H1 (cell line): ENCODE results near the gene REPS2. TPM values are rescaled to one million over a fixed set of nuclear protein-coding genes. Genes with fewer than 3 reads are reported as not detected.
A peak's percentile ranks its signal among the peaks of the same experiment; 100 is the strongest.

Source experiments
- CTCF ChIA-PET: fragments of 300-600 bp; sonication (Branson Sonifier 250); formaldehyde crosslinking; loops from one replicate; lab custom pipeline; 2021; ENCODE audit not compliant: partially characterized antibody; lab: Charles Lee
- POLR2A ChIA-PET: fragments of 300-600 bp; sonication (Branson Sonifier 250); formaldehyde crosslinking; loops from one replicate; lab custom pipeline; 2021; ENCODE audit warnings: inconsistent platforms; ENCODE audit not compliant: partially characterized antibody; lab: Charles Lee
- DNase-seq, 2 experiments: peaks; one replicate each; pipeline versions ENCODE4 v3.0.0 to v3.0.0-alpha.2; 2010 to 2022; ENCODE audit warnings: low spot score in 2 of 2, low read depth in 1 of 2, mixed read lengths in 1 of 2
- FAIRE-seq: peaks from 2 replicates; lab custom pipeline; 2011; peaks lifted over from hg19 to GRCh38; lab: Jason Lieb, UNC
- H2AFZ ChIP-seq: 2 replicates; pipeline ENCODE4 v1.8.1; 2012; ENCODE audit warnings: low read length, inconsistent platforms
- H2AK5ac ChIP-seq: 2 replicates; pipeline ENCODE4 v1.6.1; 2013; ENCODE audit warnings: low read depth, low read length
- H2BK120ac ChIP-seq: replicated peaks from 2 replicates; pipeline ENCODE3; 2013; ENCODE audit warnings: low read depth, low read length, inconsistent platforms
- H2BK12ac ChIP-seq: 2 replicates; pipeline ENCODE4 v1.6.1; 2013; ENCODE audit warnings: low read depth, low read length
- H2BK15ac ChIP-seq: 2 replicates; pipeline ENCODE4 v1.6.1; 2013; ENCODE audit warnings: low read length
- H2BK20ac ChIP-seq: 2 replicates; pipeline ENCODE4 v1.6.1; 2013; ENCODE audit warnings: low read length
- H2BK5ac ChIP-seq: 2 replicates; pipeline ENCODE4 v1.6.1; 2013; ENCODE audit warnings: low read depth, low read length
- H3K14ac ChIP-seq: 2 replicates; pipeline ENCODE4 v1.6.1; 2013; ENCODE audit warnings: inconsistent platforms; ENCODE audit not compliant: insufficient read length
- H3K18ac ChIP-seq: 2 replicates; pipeline ENCODE4 v1.6.1; 2013; ENCODE audit warnings: low read length; ENCODE audit errors: extremely low read depth
- H3K23ac ChIP-seq: 2 replicates; pipeline ENCODE4 v1.6.1; 2013; ENCODE audit warnings: inconsistent platforms; ENCODE audit not compliant: insufficient read length
- H3K23me2 ChIP-seq: 2 replicates; pipeline ENCODE4 v1.6.1; 2013; ENCODE audit warnings: low read depth, low read length
- H3K27ac ChIP-seq: 2 replicates; pipeline ENCODE4 v1.6.1; 2011; ENCODE audit warnings: low read depth, low read length, inconsistent platforms
- H3K27me3 ChIP-seq, 4 experiments: replicated peaks in 1 of 4; 1 replicate in 1 of 4; 2 replicates in 3 of 4; pipeline versions ENCODE4 v1.6.1 to v1.8.1; 2011 to 2013; ENCODE audit warnings: low read length in 3 of 4, mild to moderate bottlenecking in 3 of 4, inconsistent platforms in 2 of 4, mixed read lengths in 2 of 4, moderate library complexity in 1 of 4; ENCODE audit not compliant: control insufficient read depth in 3 of 4, insufficient read depth in 3 of 4; ENCODE audit errors: extremely low read depth in 1 of 4
- H3K36me3 ChIP-seq, 4 experiments: 2 replicates each; pipeline versions ENCODE4 v1.6.1 to v1.8.1; 2011 to 2013; ENCODE audit warnings: mild to moderate bottlenecking in 4 of 4, low read length in 3 of 4, moderate library complexity in 2 of 4, control low read depth in 1 of 4, inconsistent platforms in 1 of 4; ENCODE audit not compliant: insufficient read depth in 4 of 4, control insufficient read depth in 2 of 4
- H3K4ac ChIP-seq: replicated peaks from 2 replicates; pipeline ENCODE3; 2013; ENCODE audit warnings: low read length, low read depth, mixed read lengths, inconsistent platforms; ENCODE audit not compliant: insufficient read length
- H3K4me1 ChIP-seq, 4 experiments: replicated peaks in 1 of 4; 1 replicate in 1 of 4; 2 replicates in 3 of 4; pipeline versions ENCODE4 v1.6.1 to v1.8.1; 2011 to 2013; ENCODE audit warnings: low read length in 3 of 4, inconsistent platforms in 2 of 4, mixed read lengths in 1 of 4; ENCODE audit not compliant: insufficient read depth in 4 of 4, control insufficient read depth in 3 of 4
- H3K4me2 ChIP-seq, 2 experiments: 2 replicates each; pipeline versions ENCODE4 v1.6.1 to v1.8.1; 2011 to 2013; ENCODE audit warnings: low read depth in 2 of 2, low read length in 2 of 2, control low read depth in 1 of 2, inconsistent platforms in 1 of 2, mild to moderate bottlenecking in 1 of 2; ENCODE audit not compliant: insufficient read depth in 1 of 2
- H3K4me3 ChIP-seq, 4 experiments: fragments of 200-600, 300-600 bp in 1 of 4; sonication (generic), shearing (Covaris generic), sonication (Bioruptor Twin) in 1 of 4; 2 replicates each; pipeline versions ENCODE4 v1.5.1 to v1.8.1; 2011 to 2016; ENCODE audit warnings: low read length in 4 of 4, low read depth in 3 of 4, control low read depth in 2 of 4, inconsistent platforms in 2 of 4, mild to moderate bottlenecking in 2 of 4, mixed read lengths in 1 of 4, moderate library complexity in 1 of 4; ENCODE audit not compliant: insufficient read depth in 2 of 4; ENCODE audit errors: extremely low read depth in 1 of 4
- H3K56ac ChIP-seq: replicated peaks from 2 replicates; pipeline ENCODE3; 2013; ENCODE audit warnings: low read depth, mild to moderate bottlenecking, mixed read lengths, low read length, inconsistent platforms; ENCODE audit not compliant: insufficient read length
- H3K79me1 ChIP-seq: 2 replicates; pipeline ENCODE4 v1.6.1; 2013; ENCODE audit warnings: low read depth, low read length, control low read depth
- H3K79me2 ChIP-seq, 2 experiments: 2 replicates each; pipeline versions ENCODE4 v1.6.1 to v1.8.1; 2012 to 2013; ENCODE audit warnings: low read length in 2 of 2, mild to moderate bottlenecking in 2 of 2, inconsistent platforms in 1 of 2; ENCODE audit not compliant: insufficient read depth in 2 of 2, control insufficient read depth in 1 of 2
- H3K9ac ChIP-seq, 4 experiments: replicated peaks in 1 of 4; 1 replicate in 1 of 4; 2 replicates in 3 of 4; pipeline versions ENCODE4 v1.6.1 to v1.8.1; 2011 to 2013; ENCODE audit warnings: low read depth in 3 of 4, low read length in 3 of 4, control low read depth in 2 of 4, mild to moderate bottlenecking in 2 of 4, moderate library complexity in 2 of 4, inconsistent platforms in 1 of 4; ENCODE audit errors: extremely low read depth in 1 of 4
- H3K9me3 ChIP-seq, 2 experiments: 2 replicates each; pipeline versions ENCODE4 v1.6.1 to v1.8.1; 2012 to 2013; ENCODE audit warnings: mild to moderate bottlenecking in 2 of 2, moderate library complexity in 2 of 2, control low read depth in 1 of 2, inconsistent platforms in 1 of 2, low read depth in 1 of 2, low read length in 1 of 2, mixed read lengths in 1 of 2; ENCODE audit not compliant: insufficient read depth in 2 of 2
- H4K20me1 ChIP-seq, 2 experiments: replicated peaks in 1 of 2; 2 replicates each; pipeline versions ENCODE3 to v1.8.1; 2011 to 2013; ENCODE audit warnings: inconsistent platforms in 2 of 2, low read length in 2 of 2, mild to moderate bottlenecking in 1 of 2; ENCODE audit not compliant: insufficient read depth in 2 of 2, control insufficient read depth in 1 of 2
- H4K5ac ChIP-seq: 2 replicates; pipeline ENCODE4 v1.6.1; 2013; ENCODE audit warnings: low read length, low read depth, mixed read lengths, inconsistent platforms; ENCODE audit not compliant: insufficient read length
- H4K8ac ChIP-seq: 2 replicates; pipeline ENCODE4 v1.8.0; 2013; ENCODE audit warnings: mild to moderate bottlenecking, moderate library complexity, low read length, inconsistent platforms; ENCODE audit not compliant: insufficient read depth; ENCODE audit errors: extremely low read depth
- H4K91ac ChIP-seq: replicated peaks from 2 replicates; pipeline ENCODE3; 2013; ENCODE audit warnings: low read length, mixed read lengths, inconsistent platforms; ENCODE audit not compliant: insufficient read length
- CREB1 ChIP-seq: IDR thresholded peaks from 2 replicates; pipeline ENCODE4 v1.6.1; 2012; ENCODE audit warnings: inconsistent platforms
- KDM5A ChIP-seq: fragments of 200-600 bp; IDR thresholded peaks from 2 replicates; pipeline ENCODE4 v1.7.1; 2012; ENCODE audit warnings: mild to moderate bottlenecking, low read length, inconsistent platforms, mixed read lengths
- SIX5 ChIP-seq: IDR thresholded peaks from 2 replicates; pipeline ENCODE4 v1.6.1; 2011; ENCODE audit warnings: mild to moderate bottlenecking, low read depth, low read length
- SP2 ChIP-seq: IDR thresholded peaks from 2 replicates; pipeline ENCODE4 v1.6.1; 2012; ENCODE audit warnings: mild to moderate bottlenecking, low read length, inconsistent platforms
- SRF ChIP-seq: IDR thresholded peaks from 2 replicates; pipeline ENCODE4 v1.6.1; 2011; ENCODE audit warnings: mild to moderate bottlenecking, low read depth, low read length, moderate library complexity
- WGBS, 2 experiments: shearing (Covaris generic) in 1 of 2; methylation state at CpG; one replicate each; pipeline versions ENCODE4 v1.1.6 to v1.1.7; 2013 to 2015; ENCODE audit warnings: low lambda C conversion rate in 2 of 2, mixed read lengths in 2 of 2, inconsistent platforms in 1 of 2, low coverage in 1 of 2, missing lambda C conversion rate in 1 of 2; ENCODE audit not compliant: insufficient replicate concordance in 2 of 2, insufficient coverage in 1 of 2, insufficient read length in 1 of 2; ENCODE audit errors: extremely low coverage in 1 of 2, missing lambda C conversion rate in 1 of 2; 5-methylcytosine and 5-hydroxymethylcytosine counted together
- polyA plus RNA-seq, 7 experiments: library from polyadenylated mRNA; depleted of rRNA in 3 of 7; stranded (reverse) in 5 of 7; unstranded in 2 of 7; fragments of >200 nt in 5 of 7; fragments of 200-250 nt in 2 of 7; gene quantifications; 1 replicate in 5 of 7; 2 replicates in 1 of 7; 4 replicates in 1 of 7; pipeline versions ENCODE4 v1.2.1 to v1.2.3, GENCODE V29; 2011 to 2013; ENCODE audit warnings: missing spikeins in 2 of 7, mixed read lengths in 2 of 7
- total RNA-seq: library from RNA; stranded (reverse); fragmentation: NEBNext Ultra II Directional; extraction: Animal tissue kit (Norgen Biotek cat#: 25700); gene quantifications from 2 replicates; pipeline ENCODE4 v1.2.1, GENCODE V29; 2021
- TF ChIP-seq, protein P1 (sequence below): IDR thresholded peaks from 2 replicates; pipeline ENCODE4 v1.6.1; 2012; ENCODE audit warnings: inconsistent platforms
- TF ChIP-seq, protein P2 (sequence below): IDR thresholded peaks from 2 replicates; pipeline ENCODE4 v1.6.1; 2012; ENCODE audit warnings: inconsistent platforms
- TF ChIP-seq, protein P3 (sequence below), 3 experiments: IDR thresholded peaks; 1 replicate in 2 of 3; 2 replicates in 1 of 3; pipeline versions ENCODE4 v1.5.1 to v1.6.1; 2011; ENCODE audit warnings: low read length in 3 of 3, mild to moderate bottlenecking in 3 of 3, inconsistent platforms in 2 of 3, low read depth in 1 of 3, moderate library complexity in 1 of 3; ENCODE audit not compliant: insufficient read depth in 1 of 3; ENCODE audit errors: control extremely low read depth in 1 of 3

Gene REPS2
- total and polyA plus RNA-seq, 2 of the 8 experiments (the other 6 are each of a cell fraction or from before 2014, with no cell fraction given): 0.79 to 4.3 TPM

DNA sequence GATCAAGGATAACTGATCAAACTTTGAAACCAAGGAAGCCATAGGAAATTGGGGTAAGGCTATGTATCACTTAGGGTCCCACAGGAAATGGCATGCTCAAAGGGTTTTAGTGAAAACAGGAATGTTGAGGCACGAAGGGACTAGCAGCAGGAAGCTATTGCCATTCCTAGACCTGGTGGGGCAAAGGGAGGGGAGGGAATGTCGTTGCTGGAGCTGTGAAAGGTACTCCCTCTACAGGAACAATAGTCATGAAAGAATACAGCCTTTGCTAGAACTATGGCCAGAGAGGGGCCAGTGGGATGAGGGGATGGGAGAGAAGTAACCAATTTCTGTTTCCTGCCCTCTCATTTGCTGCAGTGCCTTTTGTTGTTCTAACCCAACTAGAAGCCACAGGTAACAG is 11.9 kb downstream of the REPS2 start:
- Histone ChIP-seq H2BK12ac (no peak overlapping the region), H3K27me3 (no peaks in the 10 kb centered on the region), H2BK5ac (no peak overlapping the region), H3K9me3 (no peaks in the 10 kb centered on the region), H4K8ac (no peak overlapping the region), H3K23ac (no peak overlapping the region), H3K36me3 (no peaks in the 10 kb centered on the region), H3K9ac (no peak overlapping the region), H3K14ac (no peak overlapping the region), H3K4me2 (no peak overlapping the region; a peak in 1 of 4 replicates), H2AFZ (no peak overlapping the region), H3K27ac (no peak overlapping the region), H3K4me3 (no peak overlapping the region), H2BK15ac (no peak overlapping the region), H3K18ac (no peak overlapping the region), H4K20me1 (no peaks in the 10 kb centered on the region), H4K5ac (no peak overlapping the region), H3K23me2 (no peaks in the 10 kb centered on the region), H3K79me2 (no peaks in the 10 kb centered on the region), H2AK5ac (no peak overlapping the region), H2BK120ac (no peak overlapping the region), H4K91ac (no peak overlapping the region), H2BK20ac (no peak overlapping the region), H3K4me1 (peaks cover 0 to 7% (median 4%) of the 10 kb centered on the region in 4 experiments; a peak in 3 of 7 replicates), H3K56ac (no peak overlapping the region), H3K4ac (no peak overlapping the region), H3K79me1 (no peaks in the 10 kb centered on the region)
- POLR2A ChIA-PET: interaction anchor here (1.3 kb wide), 1 partner anchor 11 kb away, joined by 3 read pairs; no protein-coding TSS in a partner anchor
- WGBS, 2 experiments: 13% methylated on average over 2 of the region's 2 CpGs; no CpG with 5 or more reads in 1 of the 2 experiments
- CTCF ChIA-PET: interaction anchor here (0.7 to 1.5 kb wide), 3 partner anchors 34 to 88 kb away, joined by 3 to 4 read pairs (median 3); no protein-coding TSS in a partner anchor
- no peak for DNase-seq
- no peak for FAIRE-seq
- TF ChIP-seq SIX5 (no peak), SRF (no peak), KDM5A (no peak), CREB1 (no peak), SP2 (no peak)
- TF ChIP-seq, protein P1, sequence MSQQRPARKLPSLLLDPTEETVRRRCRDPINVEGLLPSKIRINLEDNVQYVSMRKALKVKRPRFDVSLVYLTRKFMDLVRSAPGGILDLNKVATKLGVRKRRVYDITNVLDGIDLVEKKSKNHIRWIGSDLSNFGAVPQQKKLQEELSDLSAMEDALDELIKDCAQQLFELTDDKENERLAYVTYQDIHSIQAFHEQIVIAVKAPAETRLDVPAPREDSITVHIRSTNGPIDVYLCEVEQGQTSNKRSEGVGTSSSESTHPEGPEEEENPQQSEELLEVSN: no peak
- TF ChIP-seq, protein P2, sequence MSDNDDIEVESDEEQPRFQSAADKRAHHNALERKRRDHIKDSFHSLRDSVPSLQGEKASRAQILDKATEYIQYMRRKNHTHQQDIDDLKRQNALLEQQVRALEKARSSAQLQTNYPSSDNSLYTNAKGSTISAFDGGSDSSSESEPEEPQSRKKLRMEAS: no peak
- TF ChIP-seq, protein P3, sequence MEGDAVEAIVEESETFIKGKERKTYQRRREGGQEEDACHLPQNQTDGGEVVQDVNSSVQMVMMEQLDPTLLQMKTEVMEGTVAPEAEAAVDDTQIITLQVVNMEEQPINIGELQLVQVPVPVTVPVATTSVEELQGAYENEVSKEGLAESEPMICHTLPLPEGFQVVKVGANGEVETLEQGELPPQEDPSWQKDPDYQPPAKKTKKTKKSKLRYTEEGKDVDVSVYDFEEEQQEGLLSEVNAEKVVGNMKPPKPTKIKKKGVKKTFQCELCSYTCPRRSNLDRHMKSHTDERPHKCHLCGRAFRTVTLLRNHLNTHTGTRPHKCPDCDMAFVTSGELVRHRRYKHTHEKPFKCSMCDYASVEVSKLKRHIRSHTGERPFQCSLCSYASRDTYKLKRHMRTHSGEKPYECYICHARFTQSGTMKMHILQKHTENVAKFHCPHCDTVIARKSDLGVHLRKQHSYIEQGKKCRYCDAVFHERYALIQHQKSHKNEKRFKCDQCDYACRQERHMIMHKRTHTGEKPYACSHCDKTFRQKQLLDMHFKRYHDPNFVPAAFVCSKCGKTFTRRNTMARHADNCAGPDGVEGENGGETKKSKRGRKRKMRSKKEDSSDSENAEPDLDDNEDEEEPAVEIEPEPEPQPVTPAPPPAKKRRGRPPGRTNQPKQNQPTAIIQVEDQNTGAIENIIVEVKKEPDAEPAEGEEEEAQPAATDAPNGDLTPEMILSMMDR (IDR thresholded peaks at IDR 0.05; ENCODE audit: control extremely low read depth in 1 of 3, insufficient read depth in 1 of 3, low read depth in 1 of 3, low read length in 3 of 3): peak in 1 of 3 experiments; percentile 12; a peak in 1 of 4 replicates
